Right cardiac atrium (tissue), 5 donors: Measurements from ENCODE around the gene S100A2. TPM values are rescaled to one million over a fixed set of nuclear protein-coding genes. Genes with fewer than 3 reads are reported as not detected.

Experiments used
- ATAC-seq, 2 donors: fragments of 200-7000 bp; cut with Tn5 transposase; one replicate each; pipeline versions ENCODE4 v1.8.0 to v1.9.1; 2020; ENCODE audit warnings: moderate library complexity in 2 of 2, mild to moderate bottlenecking in 1 of 2
- DNase-seq, 3 donors: peaks; one replicate each; pipeline ENCODE4 v3.0.0-alpha.2; 2020
- H3K27ac ChIP-seq: one replicate; pipeline ENCODE4 v1.5.1; 2013; ENCODE audit warnings: mild to moderate bottlenecking, low read length, control low read depth, moderate library complexity
- H3K27me3 ChIP-seq: one replicate; pipeline ENCODE4 v1.6.1; 2013; ENCODE audit not compliant: control insufficient read depth, insufficient read depth
- H3K4me1 ChIP-seq: one replicate; pipeline ENCODE4 v1.6.1; 2013; ENCODE audit warnings: low read length; ENCODE audit not compliant: control insufficient read depth, insufficient read depth
- H3K4me3 ChIP-seq: one replicate; pipeline ENCODE4 v1.5.1; 2013; ENCODE audit warnings: low read length, control low read depth
- H3K9me3 ChIP-seq: one replicate; pipeline ENCODE4 v1.6.1; 2013; ENCODE audit warnings: low read length; ENCODE audit not compliant: control insufficient read depth
- WGBS: extraction: QIAGEN DNeasy Blood & Tissue Kit; methylation state at CpG from one replicate; pipeline ENCODE4 v1.1.7; 2013; 5-methylcytosine and 5-hydroxymethylcytosine counted together
- intact Hi-C, 4 donors: fragments of 100-400 bp; cut with DNase I; formaldehyde crosslinking; loops; one replicate each; pipeline versions ENCODE4 v1.11.0 to v1.14.0; 2022 to 2023
- polyA plus RNA-seq: library from polyadenylated mRNA; stranded (reverse); fragments of 200-250 nt; gene quantifications from one replicate; pipeline ENCODE4 v1.2.3, GENCODE V29; 2013
- total RNA-seq, 4 donors: library from RNA; stranded (reverse); fragmentation: NEBNext Ultra II Directional; extraction: Animal tissue kit (Norgen Biotek cat#: 25700); gene quantifications; one replicate each; pipeline ENCODE4 v1.2.1, GENCODE V29; 2021
- donor health status: healthy with polysubstance abuse.
- donor health status: DM: no; HTN: yes; CAD: no.
- donor health status: DM: no; HTN: no; CAD: no.
- donor health status: DM: no; HTN: yes; CAD: no; lungs with severe emphysema.
- donor health status: DM: yes; HTN: yes; CAD: no.

The S100A2 gene
- total and polyA plus RNA-seq, 5 donors: 0.92 to 3.7 (median 0.97) TPM

GRCh38 chr1:153553096-153553495, 12.5 kb downstream of the S100A2 start:
- H3K9me3 ChIP-seq: no peaks in the 10 kb centered on the region
- 90% methylated on average over 12 of the region's 12 CpGs for WGBS
- DNase-seq (peak in 1 of 3 donors; percentile 38), ATAC-seq (no peak)
- intact Hi-C loops: no loop called here
- no peaks in the 10 kb centered on the region for H3K27me3 ChIP-seq
- peaks cover 14% of the 10 kb centered on the region for H3K4me1 ChIP-seq
- no peak overlapping the region for H3K27ac ChIP-seq
- no peak overlapping the region for H3K4me3 ChIP-seq

GRCh38 chr1:153552335-153552734, 13.3 kb downstream of the S100A2 start:
- H3K27me3 ChIP-seq: no peaks in the 10 kb centered on the region
- intact Hi-C loops: no loop called here
- peaks cover 14% of the 10 kb centered on the region for H3K4me1 ChIP-seq
- 93% methylated on average over 8 of the region's 8 CpGs for WGBS
- H3K9me3 ChIP-seq: no peaks in the 10 kb centered on the region
- peak in 1 of 3 donors; percentile 40 for DNase-seq
- no peak overlapping the region for H3K27ac ChIP-seq
- no peak for ATAC-seq
- H3K4me3 ChIP-seq: no peak overlapping the region

- no peaks in the 10 kb centered on the region for H3K27me3 ChIP-seq
- no peaks in the 10 kb centered on the region for H3K9me3 ChIP-seq
- WGBS: 84% methylated on average over 10 of the region's 10 CpGs
- DNase-seq: peak in 1 of 3 donors; percentile 60
- no peak for ATAC-seq
- no peak overlapping the region for H3K4me3 ChIP-seq
- intact Hi-C loops: no loop called here
- peaks cover 14% of the 10 kb centered on the region for H3K4me1 ChIP-seq
- H3K27ac ChIP-seq: no peak overlapping the region
Observed at GRCh38 chr1:153550827-153551500, 14.7 kb downstream of the S100A2 start.

DNA sequence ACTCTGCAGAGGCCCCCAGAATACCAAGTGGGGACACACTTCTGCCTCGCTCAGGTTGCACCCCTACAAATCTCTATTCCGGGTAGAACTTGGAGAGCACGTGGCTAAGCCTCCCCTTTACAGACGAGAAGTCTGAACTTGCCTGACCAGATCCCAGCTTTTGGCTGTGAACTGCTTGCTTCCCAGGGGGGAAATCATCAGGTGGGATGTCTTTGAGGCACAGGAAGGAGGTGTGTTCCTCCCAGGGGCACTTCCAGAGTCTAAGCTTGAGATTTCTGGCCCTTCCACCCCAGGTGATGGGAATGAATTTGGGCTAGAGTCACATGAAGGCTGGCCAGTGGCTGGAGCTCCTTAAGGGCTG, 15.3 kb downstream of the S100A2 start:
- WGBS: 73% methylated on average over 4 of the region's 4 CpGs
- no peak for DNase-seq
- Histone ChIP-seq H3K9me3 (no peaks in the 10 kb centered on the region), H3K4me3 (no peak overlapping the region), H3K27me3 (no peaks in the 10 kb centered on the region), H3K27ac (no peak overlapping the region), H3K4me1 (peaks cover 14% of the 10 kb centered on the region)
- no peak for ATAC-seq
- intact Hi-C loops: no loop called here

GRCh38 chr1:153549741-153550397, 15.8 kb downstream of the S100A2 start:
- Histone ChIP-seq H3K27ac (peak overlapping the region; percentile 32), H3K27me3 (no peaks in the 10 kb centered on the region), H3K4me1 (peaks cover 17% of the 10 kb centered on the region), H3K9me3 (no peaks in the 10 kb centered on the region), H3K4me3 (no peak overlapping the region)
- WGBS: 63% methylated on average over 6 of the region's 6 CpGs
- ATAC-seq (no peak), DNase-seq (no peak)
- intact Hi-C loops: no loop called here

GRCh38 chr1:153548722-153549688, 16.6 kb downstream of the S100A2 start, which contains the start of gene S100A3:
S100A3 (minus strand) TSS chr1:153549258; CDS start chr1:153548485, 773 bp downstream.
- no peak within 1 kb of the TSS for H3K4me3 ChIP-seq
- H3K4me1 ChIP-seq: peaks cover 24% of the 10 kb centered on the region
- peak within 1 kb of the TSS; percentile 32 for H3K27ac ChIP-seq
- H3K27me3 ChIP-seq: no peaks in the 10 kb centered on the region
- peak; percentile 58 to 76 for ATAC-seq
- DNase-seq: peak; percentile 87 to 90 (median 89)
- intact Hi-C loops: no loop called here
- H3K9me3 ChIP-seq: no peaks in the 10 kb centered on the region
- 62% methylated on average over 14 of the region's 14 CpGs for WGBS

- DNase-seq (no peak), ATAC-seq (no peak)
- Histone ChIP-seq H3K4me3 (no peak overlapping the region), H3K27ac (no peak overlapping the region), H3K4me1 (peaks cover 20% of the 10 kb centered on the region), H3K27me3 (no peaks in the 10 kb centered on the region), H3K9me3 (no peaks in the 10 kb centered on the region)
- intact Hi-C loops: no loop called here
- 88% methylated on average over 19 of the region's 19 CpGs for WGBS
Observed at GRCh38 chr1:153547560-153548551, 17.8 kb downstream of the S100A2 start.

DNA sequence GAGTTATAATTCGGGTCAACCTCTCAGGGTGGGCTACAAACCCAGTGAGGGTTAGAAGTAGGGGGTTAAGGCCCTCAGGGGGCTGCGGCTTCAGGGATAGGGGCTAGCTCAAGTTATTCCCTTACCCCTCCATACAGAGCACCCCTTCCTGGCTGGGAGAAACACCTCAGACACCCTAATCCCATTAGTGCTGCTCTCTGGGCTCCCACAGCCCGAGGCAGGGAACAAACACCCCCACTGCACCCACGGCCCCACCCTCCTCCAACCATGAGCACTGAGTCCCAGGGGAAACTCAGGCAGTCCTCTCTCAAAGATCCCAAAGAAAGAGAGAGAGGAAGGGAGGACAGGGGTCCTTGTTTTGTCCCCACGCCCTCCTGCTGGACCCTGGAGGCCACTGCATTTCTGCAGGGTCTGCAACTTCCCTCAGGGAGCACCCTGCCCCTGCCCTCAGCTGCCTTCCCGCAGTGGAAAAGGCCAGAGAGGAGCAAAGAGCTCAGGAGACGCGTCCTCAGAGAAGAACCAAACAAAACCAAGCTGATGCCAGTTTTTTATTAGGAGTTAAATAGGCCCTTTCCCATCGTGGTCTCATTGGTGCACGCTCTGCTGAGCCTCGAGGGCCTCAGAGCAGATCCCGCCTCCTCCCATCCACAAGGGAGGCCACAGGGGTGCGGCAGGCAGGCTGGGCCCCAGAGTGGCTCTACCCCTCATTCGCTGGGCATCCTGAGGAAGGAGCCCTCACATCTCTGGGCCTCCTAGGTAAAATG, 18.7 kb downstream of the S100A2 start:
- 83% methylated on average over 14 of the region's 14 CpGs for WGBS

GRCh38 chr1:153546371-153546770, 19.3 kb downstream of the S100A2 start:
- H3K9me3 ChIP-seq: no peaks in the 10 kb centered on the region
- H3K27ac ChIP-seq: no peak overlapping the region
- DNase-seq (peak in 1 of 3 donors; percentile 52), ATAC-seq (no peak)
- no peaks in the 10 kb centered on the region for H3K27me3 ChIP-seq
- intact Hi-C loops: no loop called here
- peaks cover 20% of the 10 kb centered on the region for H3K4me1 ChIP-seq
- no peak overlapping the region for H3K4me3 ChIP-seq
- 93% methylated on average over 8 of the region's 8 CpGs for WGBS

More for the DNA sequence above, 18.7 kb downstream of the S100A2 start:
- Histone ChIP-seq H3K4me1 (peaks cover 20% of the 10 kb centered on the region), H3K27me3 (no peaks in the 10 kb centered on the region), H3K9me3 (no peaks in the 10 kb centered on the region), H3K27ac (no peak overlapping the region), H3K4me3 (no peak overlapping the region)
- intact Hi-C loops: no loop called here
- no peak for DNase-seq
- ATAC-seq: no peak
